Amygdala (tissue), 56 donors: ENCODE measurements around the gene STXBP6.
"Not testable (repeated sequence)": the region's sequence is repeated elsewhere in the genome, so short reads cannot be mapped to it uniquely, and the experiment has no call there.

Source experiments
- DNase-seq, 56 donors: peaks; one replicate each; lab custom pipeline; 2025; lab: John Stamatoyannopoulos, UW

Gene STXBP6

GRCh38 chr14:24964048-24964447 lies 85.9 kb downstream of the STXBP6 start:
- DNase-seq, result no peak

- not testable (repeated sequence) for DNase-seq
Observed at GRCh38 chr14:24962118-24962517, 87.8 kb downstream of the STXBP6 start.

- DNase-seq, result no peak
Observed at GRCh38 chr14:24960816-24961215, 89.1 kb downstream of the STXBP6 start.

- DNase-seq, result no peak
Observed at GRCh38 chr14:24959791-24960331, 90.1 kb downstream of the STXBP6 start.

GRCh38 chr14:24958271-24958670 lies 91.7 kb downstream of the STXBP6 start:
- DNase-seq, result no peak

- no peak for DNase-seq
Observed at GRCh38 chr14:24957814-24958213, 92.1 kb downstream of the STXBP6 start.

- no peak for DNase-seq
Observed at GRCh38 chr14:24956104-24956503, 93.8 kb downstream of the STXBP6 start.

- no peak for DNase-seq
Observed at GRCh38 chr14:24954700-24955037, 95.3 kb downstream of the STXBP6 start.

- DNase-seq, result no peak
Observed at GRCh38 chr14:24954037-24954699, 95.8 kb downstream of the STXBP6 start.

GRCh38 chr14:24952851-24953666 lies 96.9 kb downstream of the STXBP6 start:
- DNase-seq, result peak in 26 of 56 donors; percentile 4 to 66 (median 28)

- DNase-seq, result no peak
Observed at GRCh38 chr14:24948261-24948847, 101.6 kb downstream of the STXBP6 start.

- no peak for DNase-seq
Observed at GRCh38 chr14:24947131-24947530, 102.8 kb downstream of the STXBP6 start.

- DNase-seq, result peak in 3 of 56 donors; percentile 2 to 23 (median 20)
Observed at GRCh38 chr14:24944800-24945199, 105.1 kb downstream of the STXBP6 start.

- no peak for DNase-seq
Observed at GRCh38 chr14:24943024-24943423, 106.9 kb downstream of the STXBP6 start.

- no peak for DNase-seq
Observed at GRCh38 chr14:24941719-24942118, 108.2 kb downstream of the STXBP6 start.

GRCh38 chr14:24940213-24940783 lies 109.6 kb downstream of the STXBP6 start:
- no peak for DNase-seq

- DNase-seq, result no peak
Observed at GRCh38 chr14:24938593-24938992, 111.4 kb downstream of the STXBP6 start.

GRCh38 chr14:24937300-24937699 lies 112.6 kb downstream of the STXBP6 start:
- no peak for DNase-seq

GRCh38 chr14:24936773-24937172 lies 113.2 kb downstream of the STXBP6 start:
- DNase-seq, result not testable (repeated sequence)

- DNase-seq, result no peak
Observed at GRCh38 chr14:24935796-24936195, 114.2 kb downstream of the STXBP6 start.

GRCh38 chr14:24928386-24928900 lies 121.5 kb downstream of the STXBP6 start:
- DNase-seq, result no peak
